Type B pancreatic cell (in vitro differentiated cells): Measurements from ENCODE around the gene POU6F2. TPM values are rescaled to one million over a fixed set of nuclear protein-coding genes. Genes with fewer than 3 reads are reported as not detected.
"Not testable (repeated sequence)": the region's sequence is repeated elsewhere in the genome, so short reads cannot be mapped to it uniquely, and the experiment has no call there.

Experiments
- DNase-seq: peaks from one replicate; pipeline ENCODE4 v3.0.0; 2021; ENCODE audit warnings: mixed read lengths; ENCODE audit not compliant: unreplicated experiment; ENCODE audit errors: extremely low spot score
- H3K27ac Mint-ChIP-seq: 2 replicates; pipeline ENCODE4 v1.8.0; 2021; ENCODE audit warnings: mild to moderate bottlenecking, mixed read lengths
- H3K27me3 Mint-ChIP-seq: 2 replicates; pipeline ENCODE4 v1.8.0; 2021; ENCODE audit warnings: mixed read lengths
- H3K36me3 Mint-ChIP-seq: 2 replicates; pipeline ENCODE4 v1.8.0; 2021; ENCODE audit warnings: mixed read lengths
- H3K4me1 Mint-ChIP-seq: one replicate; pipeline ENCODE4 v1.8.0; 2021; ENCODE audit warnings: mixed read lengths; ENCODE audit not compliant: unreplicated experiment
- H3K4me3 Mint-ChIP-seq: 2 replicates; pipeline ENCODE4 v1.8.0; 2021; ENCODE audit warnings: mild to moderate bottlenecking, mixed read lengths
- H3K9me3 Mint-ChIP-seq: 2 replicates; pipeline ENCODE4 v1.8.0; 2021; ENCODE audit warnings: mixed read lengths
- total RNA-seq: library from RNA; stranded (reverse); gene quantifications from 2 replicates; pipeline ENCODE4 v1.2.1, GENCODE V29; 2021; ENCODE audit warnings: low replicate concordance
- TF ChIP-seq, protein P1 (sequence below): fragments of 200-600 bp; sonication (generic); conservative IDR thresholded peaks from 2 replicates; pipeline ENCODE4 v1.5.0; 2021; ENCODE audit warnings: antibody characterized with exemption, mild to moderate bottlenecking

The POU6F2 gene
- total RNA-seq, 1 donor from 2014 or later: 1.4 TPM

- peaks cover 24% of the 10 kb centered on the region for H3K27me3 Mint-ChIP-seq
- no peak for DNase-seq
- peaks cover 6% of the 10 kb centered on the region for H3K4me1 Mint-ChIP-seq
- H3K9me3 Mint-ChIP-seq: no peaks in the 10 kb centered on the region
- H3K4me3 Mint-ChIP-seq: no peak overlapping the region
- TF ChIP-seq, protein P1, sequence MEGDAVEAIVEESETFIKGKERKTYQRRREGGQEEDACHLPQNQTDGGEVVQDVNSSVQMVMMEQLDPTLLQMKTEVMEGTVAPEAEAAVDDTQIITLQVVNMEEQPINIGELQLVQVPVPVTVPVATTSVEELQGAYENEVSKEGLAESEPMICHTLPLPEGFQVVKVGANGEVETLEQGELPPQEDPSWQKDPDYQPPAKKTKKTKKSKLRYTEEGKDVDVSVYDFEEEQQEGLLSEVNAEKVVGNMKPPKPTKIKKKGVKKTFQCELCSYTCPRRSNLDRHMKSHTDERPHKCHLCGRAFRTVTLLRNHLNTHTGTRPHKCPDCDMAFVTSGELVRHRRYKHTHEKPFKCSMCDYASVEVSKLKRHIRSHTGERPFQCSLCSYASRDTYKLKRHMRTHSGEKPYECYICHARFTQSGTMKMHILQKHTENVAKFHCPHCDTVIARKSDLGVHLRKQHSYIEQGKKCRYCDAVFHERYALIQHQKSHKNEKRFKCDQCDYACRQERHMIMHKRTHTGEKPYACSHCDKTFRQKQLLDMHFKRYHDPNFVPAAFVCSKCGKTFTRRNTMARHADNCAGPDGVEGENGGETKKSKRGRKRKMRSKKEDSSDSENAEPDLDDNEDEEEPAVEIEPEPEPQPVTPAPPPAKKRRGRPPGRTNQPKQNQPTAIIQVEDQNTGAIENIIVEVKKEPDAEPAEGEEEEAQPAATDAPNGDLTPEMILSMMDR: no peak
- no peaks in the 10 kb centered on the region for H3K36me3 Mint-ChIP-seq
- no peak overlapping the region for H3K27ac Mint-ChIP-seq
These were observed 340.2 kb downstream of the POU6F2 start for GRCh38 chr7:39317896-39318295.

GRCh38 chr7:39321245-39321644 is 343.5 kb downstream of the POU6F2 start:
- Mint-ChIP-seq H3K27ac (no peak overlapping the region), H3K4me1 (no peaks in the 10 kb centered on the region), H3K36me3 (no peaks in the 10 kb centered on the region), H3K4me3 (no peak overlapping the region), H3K27me3 (peaks cover 5% of the 10 kb centered on the region), H3K9me3 (no peaks in the 10 kb centered on the region)
- TF ChIP-seq, protein P1: no peak
- DNase-seq: no peak

DNA sequence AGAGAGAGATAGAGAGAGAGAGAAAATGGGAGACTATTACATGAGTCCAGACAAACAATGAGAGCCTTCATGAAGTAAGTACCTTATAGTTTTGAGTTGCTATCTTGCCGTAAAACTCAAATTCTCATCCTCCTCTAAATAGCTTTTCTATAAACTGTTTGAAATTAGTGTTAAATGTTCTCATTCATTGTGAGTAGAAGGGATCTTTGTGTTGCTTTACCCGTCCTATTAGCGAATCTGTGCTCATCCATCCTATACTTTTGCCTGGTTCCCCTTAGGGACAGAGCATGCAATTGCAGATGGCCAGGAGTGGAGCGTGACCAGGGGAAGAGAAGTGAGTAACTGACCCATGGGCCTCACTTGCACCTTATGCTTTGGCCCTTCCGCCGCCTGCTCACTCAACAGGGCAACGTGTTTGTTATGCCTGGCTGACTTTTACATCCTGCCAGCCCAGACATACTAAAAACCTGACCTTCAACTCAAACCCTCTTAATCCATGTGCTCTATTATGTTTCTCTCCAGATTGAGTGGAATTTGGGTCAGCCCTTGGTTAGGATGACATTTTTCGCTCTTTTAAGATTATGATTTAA is 344.3 kb downstream of the POU6F2 start:
- Mint-ChIP-seq H3K36me3 (no peaks in the 10 kb centered on the region), H3K27me3 (peaks cover 5% of the 10 kb centered on the region), H3K27ac (no peak overlapping the region), H3K4me1 (no peaks in the 10 kb centered on the region), H3K4me3 (no peak overlapping the region), H3K9me3 (no peaks in the 10 kb centered on the region)
- no peak for DNase-seq
- TF ChIP-seq, protein P1: no peak

GRCh38 chr7:39324139-39324760 is 346.5 kb downstream of the POU6F2 start:
- peaks cover 5% of the 10 kb centered on the region for H3K27me3 Mint-ChIP-seq
- no peak overlapping the region for H3K4me3 Mint-ChIP-seq
- H3K9me3 Mint-ChIP-seq: no peaks in the 10 kb centered on the region
- H3K27ac Mint-ChIP-seq: no peak overlapping the region
- no peaks in the 10 kb centered on the region for H3K36me3 Mint-ChIP-seq
- no peak for DNase-seq
- TF ChIP-seq, protein P1: no peak
- no peaks in the 10 kb centered on the region for H3K4me1 Mint-ChIP-seq

DNA sequence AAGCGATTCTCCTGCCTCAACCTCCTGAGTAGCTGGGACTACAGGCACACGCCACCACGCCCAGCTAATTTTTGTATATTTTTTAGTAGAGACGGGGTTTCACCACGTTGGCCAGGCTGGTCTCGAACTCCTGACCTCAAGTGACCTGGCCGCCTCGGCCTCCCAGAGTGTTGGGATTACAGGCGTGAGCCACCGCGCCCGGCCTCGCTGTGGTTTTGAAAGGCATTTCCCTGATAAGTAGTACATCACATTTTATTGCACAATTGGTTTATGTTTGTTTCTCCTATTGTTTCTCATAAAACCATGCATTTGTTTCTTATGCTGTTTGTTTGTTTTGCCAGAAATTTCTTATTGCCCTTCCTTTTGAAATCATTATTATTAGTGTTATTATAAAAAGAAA is 353.9 kb downstream of the POU6F2 start:
- H3K9me3 Mint-ChIP-seq, DNase-seq, H3K27ac Mint-ChIP-seq, H3K4me3 Mint-ChIP-seq, H3K36me3 Mint-ChIP-seq, H3K4me1 Mint-ChIP-seq: not testable (repeated sequence)
- peaks cover 10% of the 10 kb centered on the region for H3K27me3 Mint-ChIP-seq

- TF ChIP-seq, protein P1: no peak
- H3K27ac Mint-ChIP-seq: no peak overlapping the region
- H3K9me3 Mint-ChIP-seq: no peaks in the 10 kb centered on the region
- DNase-seq: no peak
- H3K4me3 Mint-ChIP-seq: no peak overlapping the region
- H3K4me1 Mint-ChIP-seq: peaks cover 4% of the 10 kb centered on the region
- H3K27me3 Mint-ChIP-seq: peaks cover 11% of the 10 kb centered on the region
- H3K36me3 Mint-ChIP-seq: no peaks in the 10 kb centered on the region
These were observed 354.4 kb downstream of the POU6F2 start for GRCh38 chr7:39332142-39332541.
